IMR-90 (cell line): ENCODE results near the gene GSTA2.

Experiments used
- BHLHE40 ChIP-seq: fragments of 150-350 bp; IDR thresholded peaks from 2 replicates; pipeline ENCODE4 v1.6.1; 2016; ENCODE audit warnings: mild to moderate bottlenecking, low read depth, low read length
- CEBPB ChIP-seq: IDR thresholded peaks from 2 replicates; pipeline ENCODE4 v1.6.1; 2012; ENCODE audit warnings: low read depth, low read length, improper control_type of control experiment
- CTCF ChIP-seq: conservative IDR thresholded peaks from 2 replicates; pipeline ENCODE4 v1.5.1; 2012; ENCODE audit warnings: mild to moderate bottlenecking, low read depth, low read length, improper control_type of control experiment
- ELK1 ChIP-seq: fragments of 150-350 bp; IDR thresholded peaks from 2 replicates; pipeline ENCODE4 v1.6.1; 2016; ENCODE audit warnings: low read depth, mild to moderate bottlenecking, low read length, moderate library complexity, borderline replicate concordance
- MAFK ChIP-seq: IDR thresholded peaks from 2 replicates; pipeline ENCODE4 v1.6.1; 2012; ENCODE audit warnings: low read depth, low read length, improper control_type of control experiment
- MAZ ChIP-seq: IDR thresholded peaks from 2 replicates; pipeline ENCODE4 v1.6.1; 2012; ENCODE audit warnings: low read depth, mild to moderate bottlenecking, low read length, improper control_type of control experiment, moderate library complexity, borderline replicate concordance
- MXI1 ChIP-seq: IDR thresholded peaks from 2 replicates; pipeline ENCODE4 v1.6.1; 2012; ENCODE audit warnings: low read depth, mild to moderate bottlenecking, low read length, moderate library complexity, borderline replicate concordance
- POLR2A ChIP-seq: IDR thresholded peaks from 2 replicates; pipeline ENCODE4 v1.6.1; 2012; ENCODE audit warnings: mild to moderate bottlenecking, low read depth, low read length
- RAD21 ChIP-seq: IDR thresholded peaks from 2 replicates; pipeline ENCODE4 v1.6.1; 2012; ENCODE audit warnings: low read length, improper control_type of control experiment
- RCOR1 ChIP-seq: IDR thresholded peaks from 2 replicates; pipeline ENCODE4 v1.6.1; 2012; ENCODE audit warnings: mild to moderate bottlenecking, low read length, improper control_type of control experiment; ENCODE audit not compliant: insufficient replicate concordance
- RFX5 ChIP-seq: IDR thresholded peaks from 2 replicates; pipeline ENCODE4 v1.8.0; 2012; ENCODE audit warnings: low read depth, mild to moderate bottlenecking, low read length, moderate library complexity
- SMC3 ChIP-seq: fragments of 150-350 bp; IDR thresholded peaks from 2 replicates; pipeline ENCODE4 v1.6.1; 2016; ENCODE audit warnings: low read depth, mild to moderate bottlenecking, antibody characterized with exemption, low read length, moderate library complexity
- USF2 ChIP-seq: fragments of 150-350 bp; IDR thresholded peaks from 2 replicates; pipeline ENCODE4 v1.6.1; 2017; ENCODE audit warnings: mild to moderate bottlenecking, antibody characterized with exemption, low read length, low read depth

GRCh38 chr6:52741872-52742271 lies 21.4 kb downstream of the GSTA2 start:
- no peak for TF ChIP-seq RAD21
- TF ChIP-seq CEBPB, result no peak
- no peak for TF ChIP-seq BHLHE40
- TF ChIP-seq CTCF, result no peak
- no peak for TF ChIP-seq POLR2A
- TF ChIP-seq MAZ, result no peak
- TF ChIP-seq USF2, result no peak
- TF ChIP-seq SMC3, result no peak
- no peak for TF ChIP-seq ELK1
- TF ChIP-seq RFX5, result no peak
- no peak for TF ChIP-seq MXI1
- no peak for TF ChIP-seq RCOR1
- TF ChIP-seq MAFK, result no peak
